Uterus (tissue), 2 donors: ENCODE measurements around the gene FCER1G.

ENCODE experiments used
- CTCF ChIP-seq, 4 experiments: fragments of 200-600 bp in 2 of 4; fragments of 450-650 bp in 2 of 4; sonication (generic) in 2 of 4; IDR thresholded peaks; one replicate each; pipeline ENCODE4 v1.5.1; 2016 to 2019; ENCODE audit warnings: antibody characterized with exemption in 4 of 4, mild to moderate bottlenecking in 2 of 4, moderate library complexity in 1 of 4
- POLR2A ChIP-seq, 2 donors: fragments of 450-650 bp; IDR thresholded peaks; one replicate each; pipeline ENCODE4 v1.6.1; 2016; ENCODE audit warnings: antibody characterized with exemption in 2 of 2, mild to moderate bottlenecking in 1 of 2, moderate library complexity in 1 of 2

DNA sequence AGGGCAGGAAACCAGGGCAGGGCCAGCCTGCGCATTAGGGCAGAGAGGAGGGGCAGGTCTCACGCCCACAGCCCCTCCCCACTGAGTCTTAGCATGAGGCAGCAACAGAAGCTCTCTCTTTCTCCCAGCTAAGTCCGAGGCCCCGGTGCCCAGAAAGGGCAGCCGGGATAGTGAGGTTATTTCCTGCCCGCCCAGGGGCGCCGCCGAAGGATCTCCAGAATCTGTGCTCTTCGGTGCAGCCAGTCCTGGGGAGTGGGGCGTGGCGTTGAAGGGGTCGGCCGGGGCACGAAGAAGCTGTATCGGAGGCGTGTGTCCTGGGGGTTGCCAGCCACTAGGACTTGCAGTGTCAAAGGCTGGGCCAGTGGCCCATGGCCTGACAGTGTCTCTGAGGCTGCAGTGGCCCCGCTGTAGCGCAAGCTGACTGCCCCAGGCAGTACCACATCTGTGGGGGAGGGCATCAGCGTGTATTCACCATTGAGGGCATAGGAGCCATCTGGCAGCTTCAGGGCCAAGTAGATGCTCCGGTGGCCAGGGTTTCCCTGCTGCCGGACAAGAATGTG lies 24.1 kb upstream of the FCER1G start:
- TF ChIP-seq CTCF (IDR thresholded peaks at IDR 0.05) (no peak), POLR2A (IDR thresholded peaks at IDR 0.05) (no peak)
